Breast epithelium (tissue), 4 donors: ENCODE measurements around the gene CHRNB2. TPM values are rescaled to one million over a fixed set of nuclear protein-coding genes. Genes with fewer than 3 reads are reported as not detected.

Experiments
- DNase-seq, 2 donors: peaks; one replicate each; pipeline ENCODE4 v3.0.0-alpha.2; 2019; ENCODE audit warnings: low spot score in 2 of 2
- H3K27ac ChIP-seq, 2 donors: fragments of 200-600 bp; sonication (generic) in 1 of 2; one replicate each; pipeline ENCODE4 v1.5.1; 2016 to 2019; ENCODE audit warnings: mild to moderate bottlenecking in 1 of 2
- H3K27me3 ChIP-seq, 2 donors: fragments of 200-600 bp; sonication (generic) in 1 of 2; one replicate each; pipeline versions ENCODE4 v1.5.1 to v1.6.0; 2017 to 2019; ENCODE audit warnings: control low read depth in 1 of 2, mild to moderate bottlenecking in 1 of 2
- H3K36me3 ChIP-seq: fragments of 200-600 bp; one replicate; pipeline ENCODE4 v1.5.1; 2019
- H3K4me1 ChIP-seq, 2 donors: fragments of 200-600 bp; sonication (generic); one replicate each; pipeline ENCODE4 v1.5.1; 2016 to 2019; ENCODE audit warnings: control low read depth in 1 of 2
- H3K4me3 ChIP-seq, 3 donors: fragments of 200-600 bp; sonication (generic); 1 replicate in 2 of 3; 2 replicates in 1 of 3; pipeline ENCODE4 v1.5.1; 2016 to 2019; ENCODE audit warnings: mild to moderate bottlenecking in 3 of 3, moderate library complexity in 2 of 3
- H3K9me3 ChIP-seq, 2 donors: fragments of 200-600 bp; sonication (generic) in 1 of 2; one replicate each; pipeline ENCODE4 v1.5.1; 2016 to 2019; ENCODE audit warnings: control low read depth in 1 of 2
- CTCF ChIP-seq, 3 donors: fragments of 450-650 bp; IDR thresholded peaks; one replicate each; pipeline ENCODE4 v1.5.1; 2016 to 2017; ENCODE audit warnings: antibody characterized with exemption in 3 of 3, mild to moderate bottlenecking in 3 of 3, moderate library complexity in 3 of 3
- POLR2A ChIP-seq: fragments of 450-650 bp; IDR thresholded peaks from one replicate; pipeline ENCODE4 v1.6.1; 2016; ENCODE audit warnings: antibody characterized with exemption, mild to moderate bottlenecking, moderate library complexity
- POLR2AphosphoS5 ChIP-seq, 3 donors: sonication (generic); formaldehyde crosslinking; IDR thresholded peaks; one replicate each; pipeline ENCODE4 v1.6.1; 2017; ENCODE audit warnings: antibody characterized with exemption in 3 of 3
- intact Hi-C: fragments of 100-400 bp; cut with DNase I; formaldehyde crosslinking; loops from one replicate; pipeline ENCODE4 v1.15.1; 2023; ENCODE audit warnings: low total_unique reads
- total RNA-seq, 3 donors: library from RNA; depleted of rRNA; stranded (reverse); fragments of >200 nt; gene quantifications; one replicate each; pipeline ENCODE4 v1.1.0, GENCODE V29; 2016

CHRNB2 gene
- total RNA-seq, 3 donors from 2014 or later = 0.16 to 1.3 (median 0.73) TPM

GRCh38 chr1:154594811-154595210 is 27.2 kb downstream of the CHRNB2 start:
- Histone ChIP-seq H3K27ac (no peak overlapping the region), H3K4me3 (no peak overlapping the region), H3K4me1 (peaks cover 0 to 2% of the 10 kb centered on the region in 2 donors), H3K27me3 (no peaks in the 10 kb centered on the region), H3K36me3 (peaks cover 32% of the 10 kb centered on the region), H3K9me3 (no peaks in the 10 kb centered on the region)
- no peak for DNase-seq
- TF ChIP-seq CTCF (IDR thresholded peaks at IDR 0.05) (no peak), POLR2AphosphoS5 (IDR thresholded peaks at IDR 0.05) (no peak), POLR2A (no peak)
- intact Hi-C loops = no loop called here

GRCh38 chr1:154595621-154596020 is 28.0 kb downstream of the CHRNB2 start:
- Histone ChIP-seq H3K9me3 (no peaks in the 10 kb centered on the region), H3K4me1 (peaks cover 0 to 3% of the 10 kb centered on the region in 2 donors), H3K36me3 (peaks cover 27% of the 10 kb centered on the region), H3K4me3 (no peak overlapping the region), H3K27me3 (no peaks in the 10 kb centered on the region), H3K27ac (no peak overlapping the region)
- no peak for DNase-seq
- TF ChIP-seq POLR2A = no peak
- no peak for TF ChIP-seq CTCF (IDR thresholded peaks at IDR 0.05)
- TF ChIP-seq POLR2AphosphoS5 (IDR thresholded peaks at IDR 0.05) = no peak
- intact Hi-C loops = no loop called here

- H3K27ac ChIP-seq = peak overlapping the region in 1 of 2 donors; percentile 43
- intact Hi-C loops = no loop called here
Observed at GRCh38 chr1:154598871-154599635, 31.5 kb downstream of the CHRNB2 start.

GRCh38 chr1:154599658-154600057 is 32.1 kb downstream of the CHRNB2 start:
- intact Hi-C loops = no loop called here
- Histone ChIP-seq H3K4me1 (peaks cover 0 to 6% of the 10 kb centered on the region in 2 donors), H3K27ac (peak overlapping the region in 1 of 2 donors; percentile 43), H3K36me3 (peaks cover 27% of the 10 kb centered on the region), H3K9me3 (no peaks in the 10 kb centered on the region), H3K4me3 (no peak overlapping the region), H3K27me3 (no peaks in the 10 kb centered on the region)
- TF ChIP-seq CTCF (IDR thresholded peaks at IDR 0.05) = no peak
- TF ChIP-seq POLR2AphosphoS5 (IDR thresholded peaks at IDR 0.05) = no peak
- no peak for TF ChIP-seq POLR2A
- no peak for DNase-seq

More at GRCh38 chr1:154598871-154599635, 31.5 kb downstream of the CHRNB2 start:
- no peak overlapping the region for H3K4me3 ChIP-seq
- no peaks in the 10 kb centered on the region for H3K9me3 ChIP-seq
- peaks cover 0 to 6% of the 10 kb centered on the region in 2 donors for H3K4me1 ChIP-seq
- peaks cover 27% of the 10 kb centered on the region for H3K36me3 ChIP-seq
- H3K27me3 ChIP-seq = no peaks in the 10 kb centered on the region
- TF ChIP-seq POLR2AphosphoS5 (IDR thresholded peaks at IDR 0.05) (no peak), CTCF (IDR thresholded peaks at IDR 0.05) (no peak), POLR2A (no peak)
- DNase-seq = no peak

GRCh38 chr1:154603317-154603716 is 35.7 kb downstream of the CHRNB2 start:
- Histone ChIP-seq H3K27me3 (no peaks in the 10 kb centered on the region), H3K4me3 (no peak overlapping the region), H3K36me3 (no peaks in the 10 kb centered on the region), H3K4me1 (peaks cover 0 to 6% of the 10 kb centered on the region in 2 donors), H3K27ac (peak overlapping the region in 1 of 2 donors; percentile 26), H3K9me3 (no peaks in the 10 kb centered on the region)
- TF ChIP-seq CTCF (IDR thresholded peaks at IDR 0.05) (no peak), POLR2A (no peak)
- DNase-seq = no peak
- intact Hi-C loops = no loop called here
